ENCODE results near the gene PRSS8.
"Not testable (repeated sequence)": the region's sequence is repeated elsewhere in the genome, so short reads cannot be mapped to it uniquely, and the experiment has no call there.

The PRSS8 gene

GRCh38 chr16:31106509-31107464 lies 28.7 kb downstream of the PRSS8 start:
- peak in 4 of 58 donors; percentile 11 to 37 (median 32) for DNase-seq

- DNase-seq: peak in 53 of 58 donors; percentile 15 to 83 (median 58)
These were observed 29.8 kb downstream of the PRSS8 start for GRCh38 chr16:31105677-31106213.

- DNase-seq: not testable (repeated sequence)
These were observed 34.5 kb downstream of the PRSS8 start for GRCh38 chr16:31100876-31101641.

- DNase-seq: no peak
These were observed 35.5 kb downstream of the PRSS8 start for GRCh38 chr16:31099860-31100638.

- peak; percentile 56 to 97 (median 90) for DNase-seq
These were observed 41.0 kb downstream of the PRSS8 start, which contains the start of gene VKORC1 for GRCh38 chr16:31094424-31095120. VKORC1 (minus strand) TSS chr16:31094797; CDS start chr16:31094729, 68 bp downstream.

GRCh38 chr16:31094088-31094423 lies 41.5 kb downstream of the PRSS8 start:
- DNase-seq: peak in 8 of 58 donors; percentile 18 to 60 (median 46)

GRCh38 chr16:31093132-31093703 lies 42.3 kb downstream of the PRSS8 start:
- peak in 43 of 58 donors; percentile 13 to 83 (median 44) for DNase-seq

GRCh38 chr16:31092330-31092729 lies 43.2 kb downstream of the PRSS8 start:
- peak in 4 of 58 donors; percentile 11 to 33 (median 18) for DNase-seq

- no peak for DNase-seq
These were observed 45.0 kb downstream of the PRSS8 start for GRCh38 chr16:31090540-31090939.

- no peak for DNase-seq
These were observed 46.3 kb downstream of the PRSS8 start for GRCh38 chr16:31089199-31089598.

GRCh38 chr16:31088459-31089183 lies 46.9 kb downstream of the PRSS8 start, which contains the start of gene PRSS53:
PRSS53 (minus strand) TSS chr16:31088943; CDS start chr16:31088809, 134 bp downstream.
- no peak for DNase-seq

GRCh38 chr16:31087971-31088370 lies 47.6 kb downstream of the PRSS8 start:
- DNase-seq: no peak

- no peak for DNase-seq
These were observed 48.0 kb downstream of the PRSS8 start for GRCh38 chr16:31087481-31087880.

GRCh38 chr16:31086629-31086906 lies 49.0 kb downstream of the PRSS8 start:
- DNase-seq: no peak

GRCh38 chr16:31085873-31086628 lies 49.5 kb downstream of the PRSS8 start:
- peak in 1 of 58 donors; percentile 8 for DNase-seq

- no peak for DNase-seq
These were observed 50.1 kb downstream of the PRSS8 start for GRCh38 chr16:31085411-31085810.

GRCh38 chr16:31084584-31085302 lies 50.8 kb downstream of the PRSS8 start:
- DNase-seq: no peak

GRCh38 chr16:31083981-31084380 lies 51.5 kb downstream of the PRSS8 start:
- DNase-seq: no peak

Data from anterior cingulate cortex (tissue), 58 donors.